Spinal cord (tissue), 9 donors: ENCODE measurements around the gene CCR5AS.

ENCODE experiments used
- DNase-seq, 6 donors: peaks; one replicate each; pipeline versions ENCODE4 v3.0.0 to v3.0.0-alpha.2; 2013 to 2015; ENCODE audit warnings: low spot score in 6 of 6, low read depth in 4 of 6
- H3K27ac ChIP-seq: one replicate; pipeline ENCODE4 v1.5.1; 2013; ENCODE audit warnings: low read depth, low read length, control low read depth
- H3K27me3 ChIP-seq: one replicate; pipeline ENCODE4 v1.6.1; 2013; ENCODE audit warnings: low read length; ENCODE audit not compliant: control insufficient read depth, insufficient read depth
- H3K36me3 ChIP-seq: one replicate; pipeline ENCODE4 v1.6.1; 2013; ENCODE audit warnings: low read length; ENCODE audit not compliant: control insufficient read depth, insufficient read depth
- H3K4me1 ChIP-seq: one replicate; pipeline ENCODE4 v1.6.1; 2013; ENCODE audit warnings: low read length; ENCODE audit not compliant: control insufficient read depth, insufficient read depth
- H3K4me3 ChIP-seq: one replicate; pipeline ENCODE4 v1.5.1; 2013; ENCODE audit warnings: low read depth, low read length, control low read depth
- H3K9me3 ChIP-seq: one replicate; pipeline ENCODE4 v1.6.1; 2013; ENCODE audit warnings: low read length; ENCODE audit not compliant: control insufficient read depth, insufficient read depth
- WGBS: methylation state at CpG from one replicate; pipeline ENCODE4 v1.1.5; 2013; ENCODE audit warnings: missing lambda C conversion rate; ENCODE audit not compliant: insufficient coverage; 5-methylcytosine and 5-hydroxymethylcytosine counted together
- donor health status: healthy.

Gene CCR5AS

DNA sequence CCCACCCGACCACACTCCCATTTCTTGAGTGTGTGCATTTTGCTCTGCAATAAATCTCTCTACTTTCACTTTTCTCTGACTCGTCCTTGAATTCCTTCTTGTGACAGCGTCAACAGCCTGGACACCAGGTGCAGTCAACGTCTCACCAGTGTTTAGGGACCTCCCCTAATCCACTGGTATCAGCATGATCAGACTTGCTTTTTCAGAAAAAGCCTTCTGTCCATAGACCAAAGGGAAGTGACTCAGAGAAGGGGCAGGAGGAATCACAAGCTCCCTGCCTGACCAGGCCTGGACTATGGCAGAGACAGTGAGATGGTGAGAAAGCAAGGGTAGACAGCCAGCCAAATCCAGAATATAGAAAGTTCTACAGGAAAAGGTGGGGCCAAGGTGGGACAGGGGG, 20.7 kb downstream of the CCR5AS start:
- no peaks in the 10 kb centered on the region for H3K4me1 ChIP-seq
- H3K27me3 ChIP-seq = no peaks in the 10 kb centered on the region
- no peak overlapping the region for H3K4me3 ChIP-seq
- no peak overlapping the region for H3K27ac ChIP-seq
- no peak for DNase-seq
- H3K9me3 ChIP-seq = no peaks in the 10 kb centered on the region
- no peaks in the 10 kb centered on the region for H3K36me3 ChIP-seq
- 75% methylated on average over 4 of the region's 4 CpGs for WGBS

DNA sequence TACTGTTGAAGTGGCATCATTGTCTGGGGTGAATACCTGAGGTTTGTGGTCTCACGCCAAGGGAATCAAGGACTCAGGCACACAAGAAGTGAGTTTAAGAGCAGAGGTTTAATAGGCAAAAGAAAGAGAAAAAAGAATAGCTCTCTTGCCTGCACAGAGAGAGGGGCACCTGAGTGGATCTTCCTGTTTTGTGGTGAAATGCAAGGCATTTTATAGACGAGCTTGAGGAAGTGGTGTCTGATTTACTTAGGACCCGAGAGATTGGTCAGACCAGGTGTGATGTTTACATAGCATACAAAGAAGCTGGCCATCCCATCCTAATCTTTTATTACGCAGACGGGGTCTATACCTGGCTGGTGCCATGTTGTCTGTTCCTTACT, 22.9 kb downstream of the CCR5AS start:
- WGBS = 56% methylated on average over 2 of the region's 5 CpGs
- no peak for DNase-seq
- no peak overlapping the region for H3K4me3 ChIP-seq
- H3K27ac ChIP-seq = no peak overlapping the region
- peaks cover 3% of the 10 kb centered on the region for H3K4me1 ChIP-seq
- no peaks in the 10 kb centered on the region for H3K36me3 ChIP-seq
- no peaks in the 10 kb centered on the region for H3K27me3 ChIP-seq
- no peaks in the 10 kb centered on the region for H3K9me3 ChIP-seq

DNA sequence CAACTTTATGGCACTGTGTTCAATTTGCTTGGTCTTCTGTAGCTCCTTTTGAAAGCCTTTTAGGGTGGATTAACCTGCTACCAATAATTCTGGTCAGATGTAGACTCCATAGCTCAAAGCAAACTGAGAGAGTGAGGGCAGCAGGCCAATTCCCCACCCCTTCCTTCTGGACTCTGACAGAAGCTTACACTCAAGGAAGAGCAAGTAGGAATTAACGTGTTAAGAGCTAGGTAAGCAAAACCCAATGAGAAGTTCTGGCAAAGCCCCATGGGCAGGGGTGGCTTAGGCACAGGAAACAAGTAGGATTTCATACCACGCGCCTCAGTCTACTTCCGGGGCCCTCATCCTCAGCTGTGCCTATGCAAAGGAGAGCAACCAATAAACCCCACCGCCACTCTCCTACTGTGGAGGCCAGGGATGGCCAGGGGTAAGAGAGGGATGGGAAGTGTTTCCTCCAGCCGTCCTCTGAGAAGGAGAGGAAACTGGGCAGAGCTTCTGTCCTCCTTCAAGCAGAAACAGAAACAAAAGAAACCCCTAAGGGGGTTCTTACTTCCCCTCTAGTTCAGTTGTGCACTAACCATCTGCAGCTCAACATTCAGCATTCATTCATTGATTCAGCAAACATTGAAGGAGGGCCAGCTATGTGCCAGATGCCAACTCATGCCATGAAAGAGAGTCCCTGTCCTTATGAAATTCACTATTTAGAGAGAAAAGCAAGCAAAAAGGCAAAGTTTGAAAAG, 23.5 kb downstream of the CCR5AS start:
- WGBS = 67% methylated on average over 1 of the region's 6 CpGs
- Histone ChIP-seq H3K4me3 (no peak overlapping the region), H3K9me3 (no peaks in the 10 kb centered on the region), H3K4me1 (peaks cover 3% of the 10 kb centered on the region), H3K36me3 (no peaks in the 10 kb centered on the region), H3K27ac (no peak overlapping the region), H3K27me3 (no peaks in the 10 kb centered on the region)
- DNase-seq = peak in 1 of 6 donors; percentile 41

DNA sequence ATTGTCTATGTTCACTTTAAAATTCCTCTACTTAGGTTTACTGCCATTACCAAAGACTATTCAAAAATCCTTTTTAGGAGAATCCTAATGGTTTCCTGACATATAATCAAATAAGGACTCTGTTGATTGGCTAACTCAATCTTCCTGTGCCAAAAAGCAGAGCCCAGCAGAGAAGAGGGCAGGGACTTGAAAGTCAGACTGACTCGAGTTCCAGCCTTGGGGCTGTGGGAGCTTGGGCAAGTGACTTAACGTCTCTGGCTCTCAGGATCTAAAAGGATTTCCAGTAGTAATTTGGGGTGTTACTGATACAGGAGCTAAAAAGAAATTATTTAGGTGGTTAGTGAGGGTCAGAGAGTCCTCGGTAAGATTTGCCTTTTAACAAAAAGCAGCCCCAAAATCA, 25.2 kb downstream of the CCR5AS start:
- H3K4me3 ChIP-seq = no peak overlapping the region
- no peak overlapping the region for H3K27ac ChIP-seq
- WGBS = 77% methylated on average over 2 of the region's 3 CpGs
- no peaks in the 10 kb centered on the region for H3K27me3 ChIP-seq
- DNase-seq = no peak
- H3K4me1 ChIP-seq = peaks cover 3% of the 10 kb centered on the region
- H3K9me3 ChIP-seq = no peaks in the 10 kb centered on the region
- no peaks in the 10 kb centered on the region for H3K36me3 ChIP-seq

DNA sequence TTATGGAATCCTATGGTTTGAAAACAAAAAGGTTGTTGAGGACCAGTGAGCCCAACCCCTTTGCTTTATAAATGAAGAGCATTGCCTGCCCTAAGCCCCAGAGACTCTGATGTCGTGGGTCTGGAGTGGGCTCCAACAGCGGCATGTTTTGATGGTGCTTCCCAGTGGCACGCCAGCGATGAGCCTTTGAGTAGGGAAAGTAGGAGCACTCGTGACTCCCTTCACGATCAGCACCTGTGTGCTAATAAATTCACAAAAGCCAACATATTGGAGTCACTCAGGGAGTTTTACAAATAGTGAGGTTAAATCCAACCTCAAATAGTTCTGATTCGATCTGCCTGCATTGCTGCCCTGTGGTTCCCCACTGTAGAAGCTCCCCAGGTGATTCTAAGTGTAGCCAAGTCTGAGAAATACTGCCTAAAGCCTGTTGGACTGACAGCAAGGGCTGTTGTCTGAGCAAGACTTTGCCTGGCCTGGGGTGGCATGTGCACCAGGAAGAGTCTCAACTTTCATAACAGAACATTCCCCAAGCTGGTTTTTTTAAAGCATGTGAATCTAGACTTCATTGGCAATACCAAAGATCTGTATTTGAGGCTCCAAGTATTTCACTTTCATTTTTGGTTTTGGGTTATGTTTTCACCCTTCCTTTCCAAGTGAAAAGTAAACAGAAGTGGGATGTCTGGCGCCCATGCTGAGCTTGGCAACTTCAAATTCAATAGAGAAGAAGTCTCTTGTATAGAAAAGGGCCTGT, 26.2 kb downstream of the CCR5AS start:
- Histone ChIP-seq H3K36me3 (no peaks in the 10 kb centered on the region), H3K9me3 (no peaks in the 10 kb centered on the region), H3K27me3 (no peaks in the 10 kb centered on the region), H3K4me3 (no peak overlapping the region), H3K4me1 (peaks cover 3% of the 10 kb centered on the region), H3K27ac (no peak overlapping the region)
- DNase-seq = peak in 1 of 6 donors; percentile 90
- WGBS = 17% methylated on average over 1 of the region's 8 CpGs

DNA sequence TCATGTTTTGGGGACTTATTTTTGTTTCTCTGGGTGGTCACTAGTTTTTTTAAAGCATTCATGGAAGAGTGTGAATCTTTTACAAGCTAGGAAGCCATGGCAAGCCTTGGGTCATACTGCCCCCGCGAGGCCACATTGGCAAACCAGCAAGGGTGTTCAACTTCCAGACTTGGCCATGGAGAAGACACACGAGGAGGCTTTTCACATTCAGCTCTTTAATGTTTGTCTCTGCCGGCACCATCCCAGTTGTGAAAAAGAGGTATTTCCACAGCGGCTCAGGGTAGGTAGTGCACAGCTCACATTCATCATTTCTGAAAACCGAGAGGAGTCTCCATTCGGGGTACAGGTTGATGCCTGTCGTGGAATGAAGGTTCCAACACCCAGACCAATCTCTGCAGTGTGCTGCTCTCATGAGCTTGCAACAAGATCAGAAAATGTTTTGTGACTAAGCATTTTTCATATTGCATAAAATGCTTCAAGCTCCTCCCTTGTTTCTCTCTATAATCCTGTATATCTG, 28.4 kb downstream of the CCR5AS start:
- peak in 5 of 6 donors; percentile 43 to 90 (median 65) for DNase-seq
- Histone ChIP-seq H3K27ac (no peak overlapping the region), H3K27me3 (no peaks in the 10 kb centered on the region), H3K36me3 (no peaks in the 10 kb centered on the region), H3K9me3 (no peaks in the 10 kb centered on the region), H3K4me1 (peaks cover 3% of the 10 kb centered on the region), H3K4me3 (no peak overlapping the region)
- whole genome bisulfite sequencing = 26% methylated on average over 6 of the region's 8 CpGs

DNA sequence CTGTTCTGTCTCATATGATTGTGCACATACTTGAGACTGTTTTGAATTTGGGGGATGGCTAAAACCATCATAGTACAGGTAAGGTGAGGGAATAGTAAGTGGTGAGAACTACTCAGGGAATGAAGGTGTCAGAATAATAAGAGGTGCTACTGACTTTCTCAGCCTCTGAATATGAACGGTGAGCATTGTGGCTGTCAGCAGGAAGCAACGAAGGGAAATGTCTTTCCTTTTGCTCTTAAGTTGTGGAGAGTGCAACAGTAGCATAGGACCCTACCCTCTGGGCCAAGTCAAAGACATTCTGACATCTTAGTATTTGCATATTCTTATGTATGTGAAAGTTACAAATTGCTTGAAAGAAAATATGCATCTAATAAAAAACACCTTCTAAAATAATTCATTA, 31.1 kb downstream of the CCR5AS start:
- Histone ChIP-seq H3K27me3 (no peaks in the 10 kb centered on the region), H3K4me1 (peaks cover 3% of the 10 kb centered on the region), H3K36me3 (no peaks in the 10 kb centered on the region), H3K27ac (no peak overlapping the region), H3K9me3 (no peaks in the 10 kb centered on the region), H3K4me3 (no peak overlapping the region)
- WGBS = 0% methylated on average over 1 of the region's 2 CpGs
- DNase-seq = peak in 1 of 6 donors; percentile 6

DNA sequence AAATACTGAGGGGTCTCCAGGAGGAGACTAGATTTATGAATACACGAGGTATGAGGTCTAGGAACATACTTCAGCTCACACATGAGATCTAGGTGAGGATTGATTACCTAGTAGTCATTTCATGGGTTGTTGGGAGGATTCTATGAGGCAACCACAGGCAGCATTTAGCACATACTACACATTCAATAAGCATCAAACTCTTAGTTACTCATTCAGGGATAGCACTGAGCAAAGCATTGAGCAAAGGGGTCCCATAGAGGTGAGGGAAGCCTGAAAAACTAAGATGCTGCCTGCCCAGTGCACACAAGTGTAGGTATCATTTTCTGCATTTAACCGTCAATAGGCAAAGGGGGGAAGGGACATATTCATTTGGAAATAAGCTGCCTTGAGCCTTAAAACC, 31.6 kb downstream of the CCR5AS start:
- no peak for DNase-seq
- no peaks in the 10 kb centered on the region for H3K36me3 ChIP-seq
- WGBS = no CpG with 5 or more reads among the region's 2 CpGs

DNA sequence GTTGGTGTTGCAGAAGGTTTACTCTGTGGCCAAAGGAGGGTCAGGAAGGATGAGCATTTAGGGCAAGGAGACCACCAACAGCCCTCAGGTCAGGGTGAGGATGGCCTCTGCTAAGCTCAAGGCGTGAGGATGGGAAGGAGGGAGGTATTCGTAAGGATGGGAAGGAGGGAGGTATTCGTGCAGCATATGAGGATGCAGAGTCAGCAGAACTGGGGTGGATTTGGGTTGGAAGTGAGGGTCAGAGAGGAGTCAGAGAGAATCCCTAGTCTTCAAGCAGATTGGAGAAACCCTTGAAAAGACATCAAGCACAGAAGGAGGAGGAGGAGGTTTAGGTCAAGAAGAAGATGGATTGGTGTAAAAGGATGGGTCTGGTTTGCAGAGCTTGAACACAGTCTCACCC, 32.1 kb downstream of the CCR5AS start:
- H3K4me3 ChIP-seq = no peak overlapping the region
- H3K36me3 ChIP-seq = no peaks in the 10 kb centered on the region
- no peaks in the 10 kb centered on the region for H3K27me3 ChIP-seq
- no peak overlapping the region for H3K27ac ChIP-seq
- 81% methylated on average over 3 of the region's 3 CpGs for WGBS
- H3K9me3 ChIP-seq = no peaks in the 10 kb centered on the region
- DNase-seq = no peak
- H3K4me1 ChIP-seq = peaks cover under 1% of the 10 kb centered on the region

More for the DNA sequence above, 31.6 kb downstream of the CCR5AS start:
- Histone ChIP-seq H3K27ac (no peak overlapping the region), H3K4me1 (peaks cover 3% of the 10 kb centered on the region), H3K27me3 (no peaks in the 10 kb centered on the region), H3K9me3 (no peaks in the 10 kb centered on the region), H3K4me3 (no peak overlapping the region)
